HG03159 (cell line): ENCODE measurements around the gene CCNYL1.
A peak's percentile ranks its signal among the peaks of the same experiment; 100 is the strongest.

Source experiments
- ATAC-seq: cut with Tn5 transposase; IDR thresholded peaks from one replicate; pipeline ENCODE4 v1.9.1; 2021; ENCODE audit warnings: mild to moderate bottlenecking, moderate library complexity; ENCODE audit not compliant: unreplicated experiment

Gene CCNYL1

DNA sequence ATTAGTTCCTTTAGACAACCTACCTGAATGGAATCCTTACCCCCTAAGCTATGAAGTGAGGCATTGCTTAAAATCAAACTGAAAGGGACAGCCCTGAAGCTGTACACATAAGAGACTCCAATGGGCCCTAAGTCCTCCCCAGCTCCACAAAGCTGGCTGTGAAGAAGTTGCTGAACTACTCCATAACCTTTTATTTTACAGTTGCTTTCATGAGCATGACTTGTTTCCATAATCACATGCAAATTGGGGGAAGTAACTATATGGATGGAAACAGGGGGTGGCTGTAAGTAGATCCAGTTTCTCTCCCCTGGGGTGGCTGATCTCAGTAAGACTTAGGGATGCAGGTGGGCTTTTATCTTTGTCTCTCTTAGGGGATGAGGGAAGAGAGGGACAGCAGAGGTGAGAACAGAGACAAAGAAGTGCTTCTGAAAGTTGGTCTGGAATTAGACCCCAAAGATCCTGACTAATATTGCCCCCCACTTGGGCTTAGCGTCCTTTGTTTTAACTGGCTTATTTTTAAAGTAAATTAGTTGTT is 52.7 kb downstream of the CCNYL1 start:
- ATAC-seq, result no peak

- ATAC-seq, result no peak
Observed at GRCh38 chr2:207765547-207765946, 54.1 kb downstream of the CCNYL1 start.

DNA sequence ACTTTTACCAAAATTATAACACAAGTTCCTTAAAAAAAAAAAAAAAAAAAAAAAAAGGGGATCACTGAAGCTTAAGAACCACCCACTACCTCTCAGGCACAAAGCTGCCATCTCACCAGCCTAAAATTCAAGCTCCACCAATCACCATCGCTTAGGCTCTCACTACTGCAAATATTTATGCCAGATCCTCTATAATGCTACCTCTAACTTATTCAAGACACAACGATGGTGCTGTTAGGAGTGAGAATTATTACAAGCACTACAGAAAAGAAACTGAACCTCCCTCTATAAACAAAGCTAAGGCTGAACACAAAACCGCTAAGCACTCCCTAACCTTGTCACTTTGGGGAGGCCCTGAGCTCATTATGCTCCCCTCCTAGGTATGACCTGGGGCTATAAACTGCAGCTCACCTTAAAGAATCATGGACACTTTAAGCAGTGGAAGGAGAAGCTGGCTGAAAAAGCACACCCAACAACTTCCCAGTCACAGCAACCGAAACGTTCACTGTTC is 54.7 kb downstream of the CCNYL1 start:
- no peak for ATAC-seq

- ATAC-seq, result no peak
Observed at GRCh38 chr2:207766697-207767460, 55.4 kb downstream of the CCNYL1 start.

DNA sequence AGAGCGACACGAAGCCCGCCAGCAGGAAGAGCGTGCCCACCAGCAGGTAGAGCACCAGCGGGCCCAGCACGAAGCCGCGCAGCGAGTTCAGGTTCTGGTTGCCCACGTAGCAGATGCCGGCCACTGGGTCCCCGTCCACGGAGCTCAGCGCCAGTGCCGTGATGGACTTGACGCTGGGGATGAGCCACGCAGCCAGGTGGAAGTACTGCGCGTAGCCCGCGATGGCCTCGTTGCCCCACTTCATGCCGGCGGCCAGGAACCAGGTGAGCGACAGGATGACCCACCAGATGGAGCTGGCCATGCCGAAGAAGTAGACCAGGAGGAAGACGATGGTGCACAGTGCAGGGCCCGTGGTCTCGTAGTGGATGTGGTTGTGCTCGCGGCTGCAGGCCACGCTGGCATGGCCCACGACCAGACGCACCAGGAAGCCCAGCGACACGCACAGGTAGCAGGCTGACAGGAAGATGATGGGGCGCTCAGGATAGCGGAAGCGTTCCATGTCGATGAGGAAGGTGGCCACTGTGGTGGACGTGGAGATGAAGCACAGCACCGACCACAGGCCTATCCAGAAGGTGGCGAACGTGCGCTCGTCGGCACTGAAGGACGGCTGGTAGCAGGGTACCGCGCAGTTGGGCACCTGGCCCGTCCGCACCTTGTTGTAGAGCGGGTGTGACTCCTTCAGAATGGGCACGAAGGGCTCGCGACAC is 56.2 kb downstream of the CCNYL1 start:
- ATAC-seq, result no peak

- no peak for ATAC-seq
Observed at GRCh38 chr2:207768168-207768865, 56.9 kb downstream of the CCNYL1 start.

- ATAC-seq, result peak; percentile 21
Observed at GRCh38 chr2:207768866-207769596, 57.6 kb downstream of the CCNYL1 start.

GRCh38 chr2:207770602-207771404 is 59.4 kb downstream of the CCNYL1 start:
- no peak for ATAC-seq

DNA sequence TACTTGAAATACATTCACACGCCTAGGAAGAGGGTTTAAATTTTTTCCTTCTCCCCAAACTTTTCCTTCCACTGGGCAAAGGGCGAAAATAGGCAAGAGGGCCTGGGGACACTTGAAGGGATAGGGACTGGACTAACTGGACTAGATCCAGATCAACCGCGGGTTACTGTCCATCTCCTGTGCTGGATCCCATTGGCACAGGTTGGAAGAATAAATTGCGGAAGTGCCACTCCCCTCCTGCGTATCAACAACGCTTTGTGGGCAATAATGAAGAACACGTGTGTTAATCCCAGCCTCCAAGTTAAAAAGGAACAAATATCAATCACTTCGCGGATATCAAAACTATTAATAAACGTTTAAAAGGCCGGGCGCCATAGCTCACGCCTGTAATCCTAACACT is 60.0 kb downstream of the CCNYL1 start:
- no peak for ATAC-seq

DNA sequence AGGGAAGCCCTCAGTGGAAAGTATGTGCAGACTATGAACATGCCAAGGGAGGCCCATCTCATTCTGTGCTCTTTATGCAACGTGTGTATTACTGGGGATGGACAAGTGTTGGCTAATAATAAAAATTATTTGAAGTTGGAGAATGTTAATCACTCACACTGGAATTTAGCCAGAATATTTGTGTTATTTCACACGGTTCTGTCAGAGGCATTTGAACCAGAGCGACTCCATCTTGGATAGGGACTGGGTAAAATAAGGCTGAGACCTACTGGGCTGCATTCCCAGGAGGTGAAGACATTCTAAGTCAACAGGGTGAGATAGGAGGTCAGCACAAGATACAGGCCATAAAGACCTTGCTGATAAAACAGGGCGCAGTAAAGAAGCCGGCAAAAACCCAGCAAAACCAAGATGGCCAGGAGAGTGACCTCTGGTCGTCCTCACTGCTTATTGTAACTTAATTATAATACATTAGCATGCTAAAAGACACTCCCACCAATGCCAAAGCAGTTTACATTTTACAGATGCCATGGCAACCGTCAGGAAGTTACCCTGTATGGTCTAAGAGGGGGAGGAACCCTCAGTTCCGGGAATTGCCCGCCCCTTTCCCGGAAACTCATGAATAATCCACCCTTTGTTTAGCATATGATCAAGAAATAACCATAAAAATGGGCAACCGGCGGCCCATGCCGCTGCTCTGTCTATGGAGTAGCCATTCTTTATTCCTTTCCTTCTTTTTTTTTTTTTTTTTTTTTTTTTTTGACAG is 60.8 kb downstream of the CCNYL1 start:
- ATAC-seq, result no peak

- no peak for ATAC-seq
Observed at GRCh38 chr2:207772844-207773205, 61.4 kb downstream of the CCNYL1 start.

GRCh38 chr2:207775473-207775872 is 64.0 kb downstream of the CCNYL1 start:
- no peak for ATAC-seq

GRCh38 chr2:207777124-207777523 is 65.7 kb downstream of the CCNYL1 start:
- no peak for ATAC-seq

- ATAC-seq, result no peak
Observed at GRCh38 chr2:207778298-207778882, 67.0 kb downstream of the CCNYL1 start.

GRCh38 chr2:207779523-207779922 is 68.1 kb downstream of the CCNYL1 start:
- ATAC-seq, result no peak

- ATAC-seq, result no peak
Observed at GRCh38 chr2:207782238-207783030, 71.0 kb downstream of the CCNYL1 start.

- no peak for ATAC-seq
Observed at GRCh38 chr2:207783514-207783913, 72.1 kb downstream of the CCNYL1 start.

GRCh38 chr2:207784898-207785297 is 73.5 kb downstream of the CCNYL1 start:
- ATAC-seq, result no peak
